RWPE2 (cell line): Measurements from ENCODE around the gene PTPRK.

ENCODE experiments used
- ATAC-seq: fragments of 200-7000 bp; cut with Tn5 transposase; 3 replicates; pipeline ENCODE4 v1.9.1; 2021; ENCODE audit warnings: low read depth
- DNase-seq: peaks from one replicate; pipeline ENCODE4 v3.0.0-alpha.2; 2020; ENCODE audit warnings: low spot score
- H3K27ac ChIP-seq: fragments of 450-650 bp; 2 replicates; pipeline ENCODE4 v1.5.1; 2017; ENCODE audit warnings: mild to moderate bottlenecking; ENCODE audit not compliant: poor library complexity, severe bottlenecking
- H3K27me3 ChIP-seq: fragments of 250-450 bp; sonication (Bioruptor Pico); 2 replicates; pipeline ENCODE4 v1.5.1; 2021; ENCODE audit warnings: mild to moderate bottlenecking, moderate library complexity; ENCODE audit not compliant: insufficient read depth, poor library complexity, severe bottlenecking
- H3K36me3 ChIP-seq: fragments of 250-450 bp; sonication (Bioruptor Pico); 2 replicates; pipeline ENCODE4 v1.5.1; 2020; ENCODE audit warnings: low read depth, mild to moderate bottlenecking, moderate library complexity
- H3K4me1 ChIP-seq: fragments of 250-450 bp; sonication (Bioruptor Pico); 2 replicates; pipeline ENCODE4 v1.5.1; 2021; ENCODE audit warnings: mild to moderate bottlenecking, moderate library complexity; ENCODE audit not compliant: insufficient read depth, poor library complexity, severe bottlenecking
- H3K4me3 ChIP-seq: fragments of 250-450 bp; sonication (Bioruptor Pico); 2 replicates; pipeline ENCODE4 v1.5.1; 2021; ENCODE audit warnings: mild to moderate bottlenecking, moderate library complexity; ENCODE audit not compliant: severe bottlenecking
- H3K9me3 ChIP-seq: fragments of 250-450 bp; sonication (Bioruptor Pico); 2 replicates; pipeline ENCODE4 v1.5.1; 2021; ENCODE audit warnings: mild to moderate bottlenecking, moderate library complexity; ENCODE audit not compliant: severe bottlenecking
- TF ChIP-seq, protein P1 (sequence below): fragments of 450-650 bp; IDR thresholded peaks from one replicate; pipeline ENCODE4 v1.5.1; 2017; ENCODE audit warnings: mild to moderate bottlenecking, moderate library complexity; ENCODE audit not compliant: poor library complexity, severe bottlenecking

Gene PTPRK

DNA sequence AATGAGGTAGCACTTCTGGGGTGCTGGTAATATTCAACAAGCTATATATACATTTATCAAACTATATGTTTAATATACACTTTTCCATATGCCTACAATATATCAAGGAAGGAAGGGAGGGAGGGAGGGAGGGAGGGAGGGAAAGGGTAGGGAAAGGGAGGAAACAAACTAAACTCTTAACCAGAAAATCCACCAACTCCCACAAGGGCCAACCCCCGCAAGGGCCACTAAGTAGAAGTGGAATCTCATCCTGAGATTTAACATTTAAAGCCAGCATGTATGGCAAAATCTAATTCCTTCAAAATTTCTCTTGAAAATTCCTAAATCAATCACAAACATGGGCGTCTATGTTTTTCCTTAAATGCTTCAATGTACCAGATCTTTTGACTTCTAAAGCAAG, 320.9 kb downstream of the PTPRK start:
- Histone ChIP-seq H3K36me3 (no peaks in the 10 kb centered on the region), H3K4me3 (no peak overlapping the region), H3K27me3 (no peaks in the 10 kb centered on the region), H3K4me1 (peaks cover 11% of the 10 kb centered on the region), H3K27ac (no peak overlapping the region), H3K9me3 (no peaks in the 10 kb centered on the region)
- ATAC-seq (no peak), DNase-seq (no peak)
- TF ChIP-seq, protein P1, sequence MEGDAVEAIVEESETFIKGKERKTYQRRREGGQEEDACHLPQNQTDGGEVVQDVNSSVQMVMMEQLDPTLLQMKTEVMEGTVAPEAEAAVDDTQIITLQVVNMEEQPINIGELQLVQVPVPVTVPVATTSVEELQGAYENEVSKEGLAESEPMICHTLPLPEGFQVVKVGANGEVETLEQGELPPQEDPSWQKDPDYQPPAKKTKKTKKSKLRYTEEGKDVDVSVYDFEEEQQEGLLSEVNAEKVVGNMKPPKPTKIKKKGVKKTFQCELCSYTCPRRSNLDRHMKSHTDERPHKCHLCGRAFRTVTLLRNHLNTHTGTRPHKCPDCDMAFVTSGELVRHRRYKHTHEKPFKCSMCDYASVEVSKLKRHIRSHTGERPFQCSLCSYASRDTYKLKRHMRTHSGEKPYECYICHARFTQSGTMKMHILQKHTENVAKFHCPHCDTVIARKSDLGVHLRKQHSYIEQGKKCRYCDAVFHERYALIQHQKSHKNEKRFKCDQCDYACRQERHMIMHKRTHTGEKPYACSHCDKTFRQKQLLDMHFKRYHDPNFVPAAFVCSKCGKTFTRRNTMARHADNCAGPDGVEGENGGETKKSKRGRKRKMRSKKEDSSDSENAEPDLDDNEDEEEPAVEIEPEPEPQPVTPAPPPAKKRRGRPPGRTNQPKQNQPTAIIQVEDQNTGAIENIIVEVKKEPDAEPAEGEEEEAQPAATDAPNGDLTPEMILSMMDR, result no peak

DNA sequence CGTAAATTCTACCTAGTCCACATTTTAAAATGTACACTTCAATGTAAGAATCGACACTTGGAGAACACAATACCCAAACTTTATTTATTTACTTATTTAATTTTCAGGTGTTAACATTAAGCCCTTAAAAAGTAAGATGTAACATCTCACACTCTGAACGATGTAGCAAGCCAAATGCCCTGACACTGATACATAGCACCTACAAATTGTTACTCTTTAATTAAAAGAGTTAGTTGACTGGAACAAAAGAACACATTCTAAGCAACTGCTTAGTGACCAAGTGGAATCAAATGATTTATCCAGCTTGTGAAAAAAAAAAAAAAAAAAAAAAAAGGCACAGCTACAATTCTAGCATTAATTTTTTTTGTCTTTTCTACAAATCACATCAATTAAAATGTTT, 327.4 kb downstream of the PTPRK start:
- Histone ChIP-seq H3K27me3 (no peaks in the 10 kb centered on the region), H3K36me3 (no peaks in the 10 kb centered on the region), H3K9me3 (no peaks in the 10 kb centered on the region), H3K4me3 (no peak overlapping the region), H3K4me1 (peaks cover 14% of the 10 kb centered on the region), H3K27ac (no peak overlapping the region)
- no peak for DNase-seq
- TF ChIP-seq, protein P1, result no peak
- ATAC-seq, result no peak

DNA sequence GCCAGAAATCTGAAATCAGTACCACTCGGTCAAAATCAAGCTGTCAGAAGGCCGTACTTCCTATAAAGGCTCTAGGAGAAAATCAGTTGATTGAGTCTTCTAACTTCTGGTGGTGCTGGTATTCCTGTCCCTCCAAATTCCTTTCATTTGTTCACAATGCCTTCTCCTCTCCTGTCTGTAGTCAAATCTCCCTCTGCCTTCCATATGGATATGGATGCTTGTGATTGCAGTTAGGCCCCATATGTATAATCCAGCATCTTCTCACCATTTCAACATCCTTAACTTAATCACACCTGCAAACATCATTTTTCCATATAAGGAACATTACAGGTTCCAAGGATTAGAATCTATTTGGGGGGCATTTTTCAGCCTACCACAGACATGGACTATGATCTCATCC, 331.7 kb downstream of the PTPRK start:
- no peak for ATAC-seq
- Histone ChIP-seq H3K4me1 (no peaks in the 10 kb centered on the region), H3K36me3 (peaks cover 16% of the 10 kb centered on the region), H3K9me3 (no peaks in the 10 kb centered on the region), H3K27ac (no peak overlapping the region), H3K27me3 (no peaks in the 10 kb centered on the region), H3K4me3 (no peak overlapping the region)
- TF ChIP-seq, protein P1, result no peak
- DNase-seq, result no peak

DNA sequence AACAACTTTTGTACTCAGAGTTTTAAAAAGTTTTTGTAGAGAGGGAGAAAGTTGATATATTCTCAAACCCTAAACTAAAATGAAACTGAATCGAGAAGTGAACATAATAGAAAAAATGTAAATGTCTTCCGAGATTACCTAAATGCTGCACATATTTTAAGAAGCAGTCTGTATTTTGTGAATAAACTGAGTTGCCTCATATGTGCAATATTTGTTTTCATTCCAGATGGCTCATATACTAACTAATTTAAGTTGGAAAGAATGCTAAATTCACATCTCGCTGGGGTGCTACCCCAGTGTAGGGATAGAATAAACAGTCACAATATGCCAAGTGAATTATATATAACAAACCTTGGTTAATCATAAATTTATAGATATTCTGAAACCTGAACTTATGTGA, 333.7 kb downstream of the PTPRK start:
- Histone ChIP-seq H3K9me3 (no peaks in the 10 kb centered on the region), H3K4me3 (no peak overlapping the region), H3K4me1 (no peaks in the 10 kb centered on the region), H3K36me3 (peaks cover 34% of the 10 kb centered on the region), H3K27ac (no peak overlapping the region), H3K27me3 (no peaks in the 10 kb centered on the region)
- DNase-seq (no peak), ATAC-seq (no peak)
- TF ChIP-seq, protein P1, result no peak

DNA sequence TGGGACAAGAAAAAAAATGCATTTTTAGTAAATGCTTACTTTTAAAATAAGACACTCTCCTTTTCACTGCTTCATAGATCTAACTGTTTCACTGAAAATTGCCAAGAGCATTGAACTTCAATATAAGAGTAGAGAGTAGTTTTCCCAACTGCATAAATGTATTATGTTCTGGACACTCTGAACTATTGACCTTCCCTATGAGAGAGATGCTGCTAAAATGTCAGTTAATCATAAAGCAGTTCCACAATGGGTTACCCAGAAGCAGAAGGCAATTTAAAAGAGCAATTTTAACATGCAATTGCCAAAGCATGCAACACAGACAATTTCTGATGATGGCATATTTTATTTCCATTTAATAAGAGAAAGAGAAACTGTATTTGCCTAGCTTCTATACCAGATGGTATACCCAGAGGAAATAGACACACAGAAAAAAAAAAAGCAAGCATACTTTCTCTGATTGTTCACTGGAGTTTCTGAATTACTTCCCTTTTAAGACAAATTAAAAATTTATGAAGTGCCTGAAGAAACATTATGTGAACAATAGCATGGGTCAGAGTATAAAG, 340.4 kb downstream of the PTPRK start:
- Histone ChIP-seq H3K27me3 (no peaks in the 10 kb centered on the region), H3K9me3 (no peaks in the 10 kb centered on the region), H3K4me1 (no peaks in the 10 kb centered on the region), H3K27ac (no peak overlapping the region), H3K36me3 (peaks cover 29% of the 10 kb centered on the region), H3K4me3 (no peak overlapping the region)
- DNase-seq, result no peak
- ATAC-seq, result no peak
- TF ChIP-seq, protein P1, result no peak
